Astrocyte of the spinal cord (primary cell): ENCODE measurements around the gene FXYD3.

Experiments
- DNase-seq: peaks from one replicate; pipeline ENCODE4 v3.0.0; 2011; ENCODE audit warnings: low read depth, low spot score
- H3K4me3 ChIP-seq: 2 replicates; pipeline ENCODE4 v1.5.1; 2011; ENCODE audit warnings: low read depth, mild to moderate bottlenecking, low read length, moderate library complexity
- CTCF ChIP-seq: IDR thresholded peaks from 2 replicates; pipeline ENCODE4 v1.5.1; 2012; ENCODE audit warnings: low read depth, mild to moderate bottlenecking, low read length, inconsistent platforms
- in situ Hi-C: cut with HindIII; loops from 2 replicates; pipeline ENCODE4 v1.10.0; 2017; ENCODE audit warnings: low sequenced_read_pairs

Gene FXYD3

GRCh38 chr19:35084509-35084762 lies 31.2 kb upstream of the FXYD3 start:
- in situ Hi-C loops = no loop called here
- DNase-seq = no peak
- TF ChIP-seq CTCF = no peak

GRCh38 chr19:35085947-35086346 lies 29.7 kb upstream of the FXYD3 start:
- H3K4me3 ChIP-seq = no peak overlapping the region
- in situ Hi-C loops = no loop called here
- DNase-seq = no peak
- no peak for TF ChIP-seq CTCF

More at GRCh38 chr19:35084509-35084762, 31.2 kb upstream of the FXYD3 start:
- H3K4me3 ChIP-seq = no peak overlapping the region

GRCh38 chr19:35086455-35086854 lies 29.2 kb upstream of the FXYD3 start:
- H3K4me3 ChIP-seq = no peak overlapping the region
- in situ Hi-C loops = no loop called here
- TF ChIP-seq CTCF = no peak
- DNase-seq = no peak

- in situ Hi-C loops = no loop called here
These were observed 28.2 kb upstream of the FXYD3 start for GRCh38 chr19:35087393-35087792.

GRCh38 chr19:35088131-35088913 lies 27.3 kb upstream of the FXYD3 start:
- in situ Hi-C loops = no loop called here
- no peak for TF ChIP-seq CTCF
- no peak overlapping the region for H3K4me3 ChIP-seq
- peak; percentile 73 for DNase-seq

More at GRCh38 chr19:35087393-35087792, 28.2 kb upstream of the FXYD3 start:
- no peak for DNase-seq
- H3K4me3 ChIP-seq = no peak overlapping the region
- no peak for TF ChIP-seq CTCF

GRCh38 chr19:35089554-35089953 lies 26.1 kb upstream of the FXYD3 start:
- no peak overlapping the region for H3K4me3 ChIP-seq
- in situ Hi-C loops = no loop called here
- DNase-seq = no peak
- TF ChIP-seq CTCF = no peak
